GM18526 (cell line): ENCODE data around the gene GCN1.

Source experiments
- POLR2A ChIP-seq: IDR thresholded peaks from 3 replicates; pipeline ENCODE4 v1.6.1; 2011; ENCODE audit not compliant: insufficient read length; ENCODE audit errors: extremely low read depth

GCN1 gene

DNA sequence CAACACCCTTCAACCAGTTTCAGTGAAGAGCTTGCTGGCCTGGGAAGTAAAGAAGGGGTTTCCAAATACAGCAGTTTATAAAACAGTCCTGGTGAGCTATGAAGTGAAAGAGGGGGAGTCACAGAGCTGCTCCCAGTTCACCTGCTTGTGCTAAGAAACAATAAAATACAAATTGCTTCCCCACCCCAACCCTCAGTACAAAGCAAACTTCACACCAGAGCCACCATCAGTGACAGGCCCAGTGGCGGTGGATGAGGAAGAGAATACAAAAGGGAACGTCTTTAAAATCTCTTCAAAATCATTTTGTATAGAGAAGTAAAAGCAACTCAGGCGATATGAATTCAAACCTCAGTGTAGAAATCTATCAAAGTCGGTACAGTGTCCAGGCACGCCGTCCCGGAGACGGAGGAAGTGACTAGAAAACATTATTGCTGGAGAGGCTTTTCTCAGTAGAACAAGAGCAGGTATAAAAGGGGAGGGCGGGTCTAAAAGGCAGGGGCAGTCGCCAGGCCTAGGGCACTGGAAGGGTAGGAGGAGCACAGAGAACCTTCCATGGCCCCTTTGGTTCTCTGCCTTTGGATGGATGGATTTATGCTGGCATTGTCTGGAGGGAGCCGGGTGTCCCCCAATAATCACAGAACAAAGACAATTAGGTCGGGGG is 16.9 kb upstream of the GCN1 start:
- no peak for TF ChIP-seq POLR2A

DNA sequence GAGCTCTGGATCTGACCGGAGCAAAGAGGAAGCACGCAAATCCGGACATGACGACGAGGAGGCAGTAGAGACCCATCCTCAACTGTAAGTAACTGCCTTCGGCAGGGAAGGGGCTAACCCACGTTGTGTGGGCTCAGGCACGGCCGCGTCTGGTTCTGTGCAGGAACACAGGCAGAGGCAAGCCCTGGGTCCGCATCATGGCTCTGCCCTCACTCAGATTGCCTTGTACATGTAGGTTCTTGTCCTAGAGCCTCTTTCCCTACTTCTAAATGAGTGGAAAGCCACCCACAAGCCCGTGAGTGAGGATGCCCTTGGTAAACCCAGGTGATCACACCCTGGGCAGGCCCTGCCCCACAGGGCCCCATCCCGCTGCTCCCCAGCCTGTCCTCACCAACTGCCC is 15.3 kb upstream of the GCN1 start:
- no peak for TF ChIP-seq POLR2A

DNA sequence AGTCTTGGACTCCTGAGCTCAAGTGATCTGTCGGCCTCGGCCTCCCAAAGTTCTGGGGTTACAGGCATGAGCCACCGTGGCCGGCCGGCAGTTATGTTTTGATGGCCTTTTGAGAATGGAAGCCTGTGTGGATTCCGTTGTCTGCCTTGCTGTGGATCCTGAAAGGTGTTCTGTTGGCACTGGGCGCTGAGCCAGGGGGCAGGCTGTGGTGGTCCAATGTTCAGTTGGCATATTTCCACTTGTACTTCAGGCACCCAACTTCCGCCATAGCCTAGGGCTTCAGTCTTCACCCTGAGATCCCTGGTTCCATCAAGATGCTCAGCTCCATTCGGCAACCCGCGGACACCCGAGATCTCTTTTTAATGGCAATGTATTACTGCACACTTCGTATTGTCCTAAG is 12.7 kb upstream of the GCN1 start:
- no peak for TF ChIP-seq POLR2A

DNA sequence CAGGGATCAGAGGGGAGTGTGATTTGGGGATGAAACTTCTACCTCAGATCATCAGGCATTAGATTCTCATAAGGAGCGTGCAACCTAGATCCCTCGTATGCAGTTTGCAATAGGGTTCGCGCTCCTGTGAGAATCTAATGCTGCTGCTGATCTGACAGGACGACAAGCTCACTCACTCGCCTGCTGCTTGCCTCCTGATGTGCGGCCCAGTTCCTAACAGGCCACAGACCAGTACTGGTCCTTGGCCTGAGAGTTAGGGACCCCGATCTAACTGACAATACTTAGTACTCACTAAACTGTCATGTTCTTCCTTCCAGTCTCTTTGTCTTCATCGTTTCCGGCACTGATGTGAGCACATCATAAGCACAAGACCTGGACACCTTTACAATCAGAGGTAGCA is 11.7 kb upstream of the GCN1 start:
- no peak for TF ChIP-seq POLR2A

DNA sequence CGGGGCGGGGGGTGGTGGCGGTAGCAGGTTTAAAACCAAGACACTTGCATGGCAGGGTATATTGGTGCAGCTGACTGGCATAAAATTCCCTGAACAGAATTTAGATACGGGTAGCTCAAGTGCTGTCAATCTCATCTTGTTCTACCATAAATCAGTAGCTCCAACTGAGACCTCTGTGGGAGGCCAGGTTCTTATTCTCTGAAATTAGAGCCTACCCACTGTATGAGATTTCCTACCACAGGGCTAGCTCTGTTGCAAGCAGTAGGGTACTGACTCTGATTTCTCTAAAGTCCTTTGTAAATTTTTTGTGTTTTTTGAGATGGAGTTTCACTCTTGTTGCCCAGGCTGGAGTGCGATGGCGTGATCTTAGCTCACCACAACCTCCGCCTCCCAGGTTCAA is 9.7 kb upstream of the GCN1 start:
- no peak for TF ChIP-seq POLR2A

DNA sequence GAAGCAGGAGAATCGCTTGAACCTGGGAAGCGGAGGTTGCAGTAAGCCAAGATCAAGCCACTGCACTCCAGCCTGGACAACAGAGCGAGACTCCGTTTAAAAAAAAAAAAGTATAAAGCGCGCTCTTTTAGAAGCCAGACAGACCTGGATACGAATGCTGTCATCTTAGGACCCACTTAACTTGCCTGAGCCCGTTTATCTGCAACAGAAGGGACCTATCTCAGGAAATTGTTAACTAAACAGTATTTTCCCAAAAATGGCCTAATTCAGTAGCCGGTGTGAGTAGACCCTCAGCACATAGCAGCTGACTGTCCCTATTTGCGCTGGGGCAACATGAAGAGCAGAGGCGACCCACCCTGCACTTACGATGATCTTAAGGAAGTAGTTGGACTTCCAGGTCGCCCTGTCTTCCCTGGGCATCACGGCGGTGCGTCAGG is 5.9 kb upstream of the GCN1 start:
- no peak for TF ChIP-seq POLR2A

DNA sequence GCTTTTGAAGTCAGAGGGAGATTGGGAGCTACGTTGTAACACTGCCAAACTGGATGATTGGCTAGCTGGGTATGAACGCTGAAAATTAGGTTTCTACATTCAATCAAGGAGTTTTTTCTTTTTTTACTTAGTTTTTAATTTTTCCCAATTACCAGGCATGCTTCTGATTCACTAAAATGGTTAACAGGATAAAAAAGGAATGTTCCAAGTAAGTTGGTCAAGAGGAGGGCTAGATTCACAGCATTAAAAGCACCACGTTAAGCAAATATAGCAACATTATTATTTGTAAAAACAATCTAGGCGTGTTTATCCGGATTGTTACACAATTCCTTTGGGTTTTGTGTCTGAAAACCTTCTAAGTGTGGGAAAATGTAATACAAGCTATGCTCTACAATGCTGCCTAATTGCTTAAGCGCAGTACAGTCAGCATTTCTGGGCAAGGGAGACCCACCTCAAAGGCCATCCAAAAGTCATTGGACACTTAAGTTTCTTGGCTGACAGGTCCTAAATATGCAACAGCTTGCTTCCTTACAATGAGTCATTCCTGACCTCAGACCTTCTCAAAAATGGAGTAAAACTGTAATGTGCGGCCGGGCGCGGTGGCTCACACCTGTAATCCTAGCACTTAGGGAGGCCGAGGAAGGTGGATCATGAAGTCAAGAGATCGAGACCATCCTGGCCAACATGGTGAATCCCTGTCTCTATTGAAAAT is 5.2 kb upstream of the GCN1 start:
- no peak for TF ChIP-seq POLR2A

DNA sequence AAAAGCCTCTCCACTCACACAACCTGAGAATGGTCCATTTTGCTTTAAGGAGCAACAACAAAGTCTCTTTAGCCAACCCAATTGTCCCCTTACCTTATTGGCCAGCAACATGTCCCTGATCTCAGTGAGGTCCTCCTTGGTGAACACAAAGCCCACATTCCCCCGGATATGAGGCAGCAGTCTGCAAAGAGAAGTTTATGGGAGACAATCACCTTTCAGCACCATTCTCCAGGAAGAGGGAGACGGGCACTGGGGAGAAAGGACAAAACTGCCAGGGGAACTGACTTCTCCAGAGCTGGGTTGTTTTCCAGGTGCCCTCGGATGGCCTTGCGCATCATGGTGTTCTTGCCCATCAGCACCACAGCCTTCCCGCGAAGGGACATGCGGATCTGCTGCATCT is 4.5 kb upstream of the GCN1 start:
- peak; percentile 3 for TF ChIP-seq POLR2A

DNA sequence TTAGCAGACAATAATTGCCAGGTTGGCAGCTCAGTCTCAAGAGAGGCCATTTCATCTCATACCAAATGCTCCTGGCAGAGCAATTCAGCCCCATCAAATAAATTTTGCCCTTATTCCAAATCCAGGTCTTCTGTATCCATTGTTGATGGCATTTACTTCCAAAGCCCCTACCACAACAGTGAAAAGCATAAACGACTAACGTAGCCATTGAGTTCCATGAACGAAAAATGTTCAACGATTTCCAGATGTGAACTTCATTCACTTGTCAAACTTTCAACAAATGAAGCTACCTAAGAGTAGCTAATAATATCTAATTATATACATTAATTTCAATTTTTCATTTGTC is 3.0 kb upstream of the GCN1 start:
- no peak for TF ChIP-seq POLR2A

DNA sequence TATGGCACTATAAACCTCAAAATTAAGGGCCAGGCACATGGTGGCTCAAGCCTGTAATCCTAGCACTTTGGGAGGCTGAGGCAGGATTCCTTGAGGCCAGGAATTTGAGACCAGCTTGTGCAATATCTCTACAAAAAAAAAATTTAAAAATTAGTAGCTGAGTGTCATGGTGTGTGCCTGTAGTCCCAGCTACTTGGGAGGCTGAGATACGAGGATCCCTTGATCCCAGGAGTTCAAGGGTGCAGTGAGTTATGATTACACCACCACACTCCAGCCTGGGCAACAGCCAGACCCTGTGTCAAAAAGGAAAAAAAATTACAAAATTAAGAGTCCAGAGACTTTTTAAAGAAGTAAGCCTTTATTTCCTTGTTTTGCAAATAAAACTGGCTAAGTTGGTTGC is 1.8 kb upstream of the GCN1 start:
- no peak for TF ChIP-seq POLR2A

DNA sequence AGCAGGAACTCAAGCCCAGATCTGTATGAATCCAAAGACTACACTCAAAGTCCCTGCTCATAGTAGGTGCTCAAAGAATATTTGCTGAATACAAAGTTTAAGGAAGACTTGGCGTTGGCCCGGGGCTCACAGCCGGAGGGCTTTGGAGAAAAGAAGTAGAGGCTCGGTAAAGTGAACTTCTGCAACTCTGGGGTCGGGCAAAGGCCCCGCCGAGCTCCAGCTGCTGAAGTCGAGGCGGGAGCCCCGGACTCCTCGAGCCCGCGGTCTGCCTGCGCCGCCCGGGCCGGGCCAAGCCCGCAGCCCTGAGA is 335 bp downstream of the GCN1 start:
- no peak for TF ChIP-seq POLR2A

DNA sequence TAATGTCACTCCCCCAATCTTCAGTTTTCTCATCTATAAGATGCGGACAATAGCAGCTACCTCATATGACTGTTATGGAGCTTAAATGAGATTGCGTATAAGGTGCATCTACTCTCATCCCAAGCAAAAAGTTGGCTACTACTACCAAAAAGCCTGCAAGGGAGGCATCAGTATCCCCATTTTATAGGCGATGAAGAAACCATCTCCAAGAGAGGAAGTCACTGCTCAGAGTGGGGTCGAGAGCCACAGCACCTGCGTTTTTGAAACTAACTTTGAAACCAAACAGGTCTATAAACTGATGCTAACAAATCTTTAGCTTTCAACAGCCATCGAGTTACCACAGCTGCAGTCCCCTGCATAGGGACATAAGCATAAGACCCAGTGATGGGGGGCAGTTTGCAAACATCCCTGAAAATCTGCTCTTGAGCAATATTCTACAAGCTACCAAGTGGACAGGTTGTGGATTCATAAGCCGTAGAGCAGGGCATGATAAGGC is 3.5 kb downstream of the GCN1 start:
- TF ChIP-seq POLR2A: no peak

DNA sequence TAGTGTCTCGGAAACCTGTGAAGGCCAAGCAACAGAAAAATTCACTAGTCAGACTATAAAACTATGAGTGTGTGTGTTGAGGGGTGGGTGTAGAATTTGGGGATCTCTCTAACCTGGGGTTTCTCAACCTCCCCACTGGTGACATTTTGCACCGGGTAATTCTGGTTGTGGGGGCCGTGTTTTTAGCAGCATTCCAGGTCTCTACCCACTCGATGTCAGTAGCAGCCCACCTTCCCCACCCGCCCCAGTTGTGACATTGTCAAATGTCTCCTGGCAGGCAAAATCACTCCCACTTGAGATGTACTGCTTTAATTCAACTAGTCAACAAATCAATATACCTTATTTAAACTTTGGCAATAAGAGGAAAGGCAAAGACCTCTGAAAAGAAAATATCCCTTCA is 4.1 kb downstream of the GCN1 start:
- TF ChIP-seq POLR2A: no peak

DNA sequence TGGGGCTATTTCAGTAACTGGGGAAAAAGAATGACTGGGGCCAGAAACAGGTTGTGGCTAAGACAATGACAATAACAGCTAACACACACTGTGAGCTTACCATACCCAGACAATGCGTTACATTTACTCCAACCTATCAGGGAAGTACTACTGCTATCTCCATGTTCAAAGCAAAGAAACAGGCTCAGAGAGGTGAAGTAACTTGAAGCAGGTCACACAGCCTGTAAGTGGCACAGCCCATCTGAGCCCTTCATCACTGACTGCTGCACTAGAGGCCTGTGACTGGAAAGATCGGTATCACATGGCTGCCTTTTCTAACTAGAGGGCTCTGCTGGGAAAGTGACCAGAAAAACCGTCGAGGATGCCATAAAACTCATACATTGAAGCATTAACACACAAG is 7.9 kb downstream of the GCN1 start:
- TF ChIP-seq POLR2A: no peak

DNA sequence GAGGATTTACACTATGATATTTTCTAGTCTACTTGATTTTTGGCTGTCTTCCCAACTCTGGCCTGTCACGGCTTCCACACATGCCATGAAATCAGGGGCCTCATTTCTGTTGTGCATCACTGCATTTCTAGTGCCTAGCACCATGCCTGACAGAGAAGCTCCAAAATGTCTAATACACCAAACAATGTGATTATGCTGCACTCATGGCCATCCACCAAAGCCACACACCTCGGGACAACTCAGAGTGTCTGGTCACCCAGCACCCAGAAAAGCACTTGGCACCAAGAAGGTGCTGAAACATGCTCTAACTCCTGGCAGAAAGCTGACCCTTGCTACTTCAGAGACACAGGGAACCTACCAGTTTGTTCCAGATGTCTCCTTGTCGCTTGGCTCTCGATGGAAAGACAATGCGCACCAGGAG is 11.3 kb downstream of the GCN1 start:
- TF ChIP-seq POLR2A: no peak

DNA sequence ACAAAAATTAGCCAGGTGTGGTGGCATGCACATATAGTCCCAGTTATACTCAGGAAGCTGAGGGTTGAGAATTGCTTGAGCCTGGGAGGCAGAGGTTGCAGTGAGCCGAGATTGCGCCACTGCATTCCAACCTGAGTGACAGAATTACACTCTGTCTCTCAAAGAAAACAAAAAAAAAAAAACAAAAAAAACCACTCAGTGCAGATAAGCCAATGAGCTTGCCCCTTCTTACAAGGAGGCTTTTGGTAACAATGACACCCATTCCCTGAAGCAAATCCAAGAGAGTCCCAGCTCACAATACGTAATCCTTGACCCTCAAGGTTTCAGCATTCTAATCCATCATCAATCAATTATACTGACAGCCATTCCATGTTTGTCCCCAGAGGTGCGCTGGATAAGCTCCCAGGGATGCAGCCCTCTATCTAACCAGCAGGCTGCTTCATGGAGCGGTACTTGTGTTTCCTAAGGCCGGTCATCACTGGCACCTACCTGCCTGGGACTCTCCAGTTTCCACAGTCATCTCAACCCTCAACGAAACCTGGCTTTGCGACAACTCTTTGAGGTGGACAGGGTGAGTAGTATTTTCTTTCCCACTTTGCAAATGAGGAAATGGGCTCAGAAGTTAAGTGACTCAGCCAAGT is 12.4 kb downstream of the GCN1 start:
- no peak for TF ChIP-seq POLR2A

DNA sequence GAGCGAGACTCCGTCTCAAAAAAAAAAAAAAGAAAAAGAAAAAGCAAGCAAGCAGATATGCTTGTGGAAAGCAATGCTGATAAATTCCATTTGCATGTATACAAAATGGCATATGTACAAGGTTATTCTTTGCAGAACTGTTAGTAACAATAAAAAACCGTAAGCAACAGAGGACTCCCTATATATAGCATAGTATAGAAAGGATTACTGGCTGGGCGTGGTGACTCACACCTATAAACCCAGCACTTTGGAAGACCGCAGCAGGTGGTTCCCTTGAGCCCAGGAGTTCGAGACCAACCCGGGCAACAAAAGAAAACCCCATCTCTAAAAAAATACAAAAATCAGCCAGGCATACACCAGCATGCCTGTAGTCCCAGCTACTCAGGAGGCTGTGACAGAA is 13.5 kb downstream of the GCN1 start:
- no peak for TF ChIP-seq POLR2A
